Lung microvascular endothelial cell (primary cell): Measurements from ENCODE around the gene LIN7C. TPM values are rescaled to one million over a fixed set of nuclear protein-coding genes. Genes with fewer than 3 reads are reported as not detected.
"Not testable (repeated sequence)": the region's sequence is repeated elsewhere in the genome, so short reads cannot be mapped to it uniquely, and the experiment has no call there.

Experiments used
- DNase-seq, 2 donors: peaks; one replicate each; pipeline versions ENCODE4 v3.0.0 to v3.0.0-alpha.2; 2010; ENCODE audit warnings: low read depth in 2 of 2
- total RNA-seq: library from RNA; depleted of rRNA; stranded (reverse); fragments of >200 nt; gene quantifications from 2 replicates; pipeline ENCODE4 v1.2.1, GENCODE V29; 2014

The LIN7C gene, protein sequence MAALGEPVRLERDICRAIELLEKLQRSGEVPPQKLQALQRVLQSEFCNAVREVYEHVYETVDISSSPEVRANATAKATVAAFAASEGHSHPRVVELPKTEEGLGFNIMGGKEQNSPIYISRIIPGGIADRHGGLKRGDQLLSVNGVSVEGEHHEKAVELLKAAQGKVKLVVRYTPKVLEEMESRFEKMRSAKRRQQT
- 27.5 and 43.7 TPM in 2 replicates for total RNA-seq

DNA sequence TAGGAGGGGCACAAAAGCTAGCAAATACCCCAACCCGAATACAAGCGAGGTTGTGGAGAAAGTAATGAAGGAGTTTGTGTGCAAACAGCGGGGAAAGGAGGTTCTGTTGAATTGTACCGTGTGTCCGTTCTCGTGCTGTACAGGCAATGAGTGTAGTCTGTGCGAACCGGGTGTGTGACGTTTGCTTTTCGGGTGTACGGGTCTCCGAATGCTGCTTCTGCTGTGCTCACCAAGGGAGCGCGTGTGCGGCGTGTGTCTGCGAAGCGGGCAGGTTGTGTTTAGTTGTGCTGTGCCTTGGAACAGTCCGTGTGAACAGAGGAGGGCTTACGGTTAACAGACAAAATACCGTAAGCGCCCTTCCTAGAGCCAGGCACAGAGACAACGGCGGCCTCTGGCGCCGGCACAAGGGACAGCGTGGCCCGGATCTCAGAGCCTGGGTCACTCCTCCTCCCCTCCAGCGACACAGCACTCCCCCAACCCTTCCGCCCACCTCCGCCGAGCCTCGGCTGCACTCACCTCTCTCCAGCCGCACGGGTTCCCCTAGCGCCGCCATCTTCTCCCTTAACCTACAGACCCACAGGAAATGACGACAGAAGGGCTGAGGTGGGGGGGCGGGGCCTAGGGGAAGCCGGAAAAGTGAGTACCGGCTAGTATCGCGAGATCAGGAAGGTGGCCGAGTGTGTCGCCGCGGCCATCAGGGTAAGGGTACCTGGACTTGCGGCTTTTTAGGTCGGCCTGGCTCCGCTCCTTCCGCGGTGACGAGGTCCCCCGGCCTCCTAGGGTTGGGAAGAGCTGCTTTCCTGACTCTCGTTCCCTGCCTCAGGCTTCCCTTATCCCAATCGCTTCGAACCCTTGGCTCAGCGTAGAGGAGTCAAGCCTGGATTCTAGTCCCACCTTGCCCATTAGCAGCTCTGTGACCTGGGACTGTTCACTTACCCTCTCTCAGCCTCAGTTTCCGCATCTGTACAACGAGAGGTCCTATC lies at the start of gene LIN7C:
TSS of gene LIN7C (minus strand) at position 570 of the 983 bp plus-strand sequence. CDS start at position 553, 17 bp downstream.
- DNase-seq = peak; percentile 95 to 97

DNA sequence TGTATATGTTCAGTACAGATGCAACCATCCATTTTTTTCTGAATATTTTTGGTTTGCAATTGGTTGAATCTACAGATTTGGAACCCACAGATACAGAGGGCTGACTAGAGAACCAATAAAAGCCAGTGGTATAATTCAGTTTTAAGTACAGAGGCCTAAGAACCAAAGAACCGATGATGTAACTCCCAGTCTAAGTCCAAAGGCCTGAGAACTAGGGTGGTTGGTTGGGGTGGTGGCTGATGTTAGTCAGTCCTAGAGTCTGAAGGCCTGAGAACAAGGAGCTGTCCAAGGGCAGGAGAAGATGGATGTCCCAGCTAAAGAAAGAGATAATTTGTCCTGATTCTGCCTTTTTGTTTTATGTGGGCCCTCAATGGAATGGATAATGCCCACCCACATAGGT lies 48.7 kb upstream of the LIN7C start:
- no peak for DNase-seq

DNA sequence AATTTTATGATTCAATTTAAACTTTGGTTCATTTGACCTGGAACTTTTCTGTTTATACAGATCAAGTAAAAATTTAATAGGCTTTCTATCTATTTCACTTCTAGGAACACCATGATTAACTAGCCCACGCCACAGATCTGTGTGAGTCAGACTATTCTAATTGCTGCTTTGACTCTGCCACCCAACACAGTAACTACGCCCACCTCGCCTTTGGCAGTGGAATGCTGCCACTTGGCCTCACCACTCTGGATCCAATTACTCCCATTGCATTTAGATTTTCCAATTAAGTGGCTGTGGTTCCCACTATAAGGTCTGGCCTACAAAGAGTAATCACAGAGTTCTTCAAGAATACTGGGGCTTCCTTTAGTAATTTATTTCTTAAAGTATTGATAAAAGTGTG lies 46.6 kb upstream of the LIN7C start:
- no peak for DNase-seq

DNA sequence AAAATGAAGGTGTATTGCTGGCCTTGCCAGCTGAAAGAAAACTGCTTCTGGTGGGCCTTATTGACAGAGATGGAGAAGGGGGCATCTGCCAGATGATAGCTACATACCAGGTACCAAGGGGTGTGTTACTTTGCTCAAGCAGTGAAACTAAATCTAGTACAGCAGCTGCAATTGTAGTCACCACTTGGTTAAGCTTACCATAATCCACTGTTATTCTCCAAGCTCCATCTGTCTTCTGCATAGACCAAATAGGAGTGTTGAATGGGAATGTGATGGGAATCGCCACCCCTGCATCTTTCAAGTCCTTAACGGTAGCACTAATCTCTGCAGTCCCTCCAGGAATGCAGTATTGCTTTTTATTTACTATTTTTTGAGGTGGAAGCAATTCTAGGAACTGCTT lies 45.8 kb upstream of the LIN7C start:
- DNase-seq = no peak

DNA sequence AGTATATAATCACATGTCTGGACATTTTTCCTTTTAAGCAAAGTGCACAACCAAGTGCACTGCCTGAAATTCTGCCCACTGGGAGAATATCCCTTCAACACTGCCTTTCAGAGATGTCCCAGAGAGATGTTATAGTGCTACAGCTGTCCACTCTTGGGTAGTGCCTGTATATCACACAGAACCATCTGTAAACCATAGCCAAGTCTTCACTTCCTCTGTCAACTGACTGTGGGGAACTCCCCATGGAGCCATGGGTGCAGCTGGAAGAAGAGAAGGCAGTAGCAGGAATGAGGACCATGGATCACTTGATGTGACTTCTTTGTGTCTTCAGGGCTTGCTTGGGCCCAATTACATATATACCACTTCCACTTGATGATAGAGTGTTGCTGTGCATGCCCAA lies 44.6 kb upstream of the LIN7C start:
- no peak for DNase-seq

DNA sequence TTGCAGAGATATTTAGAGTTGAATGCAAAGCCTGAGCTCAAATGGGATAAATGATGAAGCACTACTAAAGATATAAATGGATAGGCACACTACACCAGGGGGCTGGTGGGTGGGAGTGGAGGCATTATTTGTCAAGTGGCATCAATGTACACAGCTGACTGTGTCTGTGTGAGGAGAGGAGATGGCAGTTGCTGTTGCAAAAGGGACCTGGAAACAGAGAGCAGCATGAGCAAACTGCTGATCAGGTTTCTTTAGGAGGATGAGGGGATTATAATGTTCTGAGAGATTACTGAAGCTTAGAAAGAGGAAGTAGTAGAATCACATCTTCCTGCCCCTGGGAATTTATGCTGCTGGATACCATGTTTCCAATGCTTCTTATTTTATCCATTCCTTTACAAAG lies 39.4 kb upstream of the LIN7C start:
- DNase-seq = no peak

DNA sequence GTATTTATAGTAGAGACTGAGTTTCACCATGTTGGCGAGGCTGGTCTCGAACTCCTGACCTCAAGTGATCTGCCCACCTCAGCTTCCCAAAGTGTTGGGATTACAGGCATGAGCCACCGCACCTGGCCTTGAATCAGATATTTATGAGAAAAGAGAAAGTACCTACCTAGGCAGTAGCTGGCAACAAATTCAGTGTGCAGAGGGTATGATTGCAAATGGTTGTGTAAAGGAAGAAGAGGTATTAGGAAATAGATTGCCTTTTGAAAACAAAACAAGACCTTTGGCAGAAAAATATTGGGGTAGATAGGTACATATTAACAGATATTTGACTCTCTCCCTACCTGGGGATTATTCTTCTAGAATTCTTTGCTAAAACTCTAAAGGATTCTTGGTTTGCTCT lies 38.5 kb upstream of the LIN7C start:
- DNase-seq = no peak

DNA sequence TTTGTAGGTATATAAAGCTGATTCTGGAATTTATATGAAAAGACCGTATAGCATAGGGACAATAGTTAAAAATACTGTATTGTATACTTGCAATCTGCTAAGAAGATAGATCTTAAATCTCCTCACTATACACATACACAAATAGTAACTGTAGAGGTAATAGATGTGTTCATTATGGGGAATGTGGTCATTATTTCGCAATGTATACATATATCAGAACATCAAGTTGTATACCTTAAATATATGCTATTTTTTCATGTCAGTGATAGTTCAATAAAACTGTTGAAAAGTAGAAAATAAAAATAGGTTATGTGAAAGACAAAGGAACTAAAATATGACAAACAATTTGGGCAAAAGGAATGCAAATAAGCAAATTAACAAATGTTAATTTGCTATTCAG lies 35.2 kb upstream of the LIN7C start:
- DNase-seq = no peak

DNA sequence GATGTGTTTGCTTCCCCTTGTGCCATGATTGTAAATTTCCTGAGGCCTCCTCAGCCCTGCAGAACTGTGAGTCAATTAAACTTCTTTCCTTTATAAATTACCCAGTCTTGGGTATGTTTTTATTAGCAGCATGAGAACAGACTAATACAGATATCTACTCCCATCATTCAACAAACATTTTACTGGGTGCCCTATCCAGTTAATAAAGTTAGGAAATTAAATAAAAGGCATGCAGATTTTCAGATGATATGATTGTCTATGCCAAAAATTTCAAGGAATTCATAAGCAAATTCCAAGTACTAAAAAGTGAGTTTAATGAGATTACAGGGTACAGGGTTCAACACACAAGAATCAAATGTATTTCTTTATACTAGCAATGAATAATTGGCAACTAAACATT lies 33.5 kb upstream of the LIN7C start:
- no peak for DNase-seq

DNA sequence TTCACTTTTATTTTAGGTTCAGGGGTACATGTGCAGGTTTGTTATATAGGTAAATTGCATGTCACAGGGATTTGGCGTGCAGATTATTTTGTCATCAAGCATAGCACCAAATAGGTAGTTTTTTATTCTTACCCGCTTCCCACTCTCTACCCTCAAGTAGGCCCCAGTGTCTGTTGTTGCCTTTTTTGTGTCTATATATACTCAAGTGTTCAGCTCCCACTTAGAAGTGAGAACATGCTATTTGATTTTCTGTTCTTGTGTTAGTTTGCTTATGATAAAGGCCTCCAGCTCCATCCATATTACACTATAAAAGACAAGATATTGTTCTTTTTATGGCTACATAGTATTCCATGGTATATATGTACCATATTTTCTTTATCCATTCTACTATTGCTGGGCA lies 28.5 kb upstream of the LIN7C start:
- no peak for DNase-seq

DNA sequence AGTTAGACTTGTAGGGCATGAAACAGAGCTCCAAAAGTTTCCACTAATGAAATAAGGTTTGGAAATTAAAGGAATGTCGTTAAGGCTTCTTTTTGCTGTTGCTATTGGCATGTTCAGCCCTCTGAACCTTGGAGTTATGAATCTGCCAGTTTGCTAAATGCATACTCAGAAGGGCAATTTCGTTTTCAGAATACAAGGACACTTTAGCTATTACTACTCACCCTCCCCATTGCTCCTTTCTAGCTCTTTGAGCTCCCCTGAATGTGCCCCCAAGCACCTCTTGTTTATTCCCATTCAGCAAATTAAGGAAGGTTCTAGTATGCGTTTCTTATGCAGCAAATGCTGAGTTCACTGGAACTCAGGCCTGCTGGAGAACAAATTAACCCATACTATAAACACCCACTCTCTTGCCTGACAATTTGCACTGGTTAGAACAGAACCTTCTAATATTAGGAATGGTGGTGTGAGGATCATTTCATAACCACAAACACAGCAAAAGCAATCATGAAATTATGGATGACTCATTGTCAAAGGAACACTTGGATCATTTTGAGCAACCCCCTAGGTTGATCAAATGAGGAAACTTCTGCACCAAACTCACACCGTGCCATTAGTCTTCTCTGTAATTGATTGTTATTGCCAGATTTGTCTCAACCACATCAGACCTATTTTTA lies 26.2 kb upstream of the LIN7C start:
- DNase-seq = no peak

DNA sequence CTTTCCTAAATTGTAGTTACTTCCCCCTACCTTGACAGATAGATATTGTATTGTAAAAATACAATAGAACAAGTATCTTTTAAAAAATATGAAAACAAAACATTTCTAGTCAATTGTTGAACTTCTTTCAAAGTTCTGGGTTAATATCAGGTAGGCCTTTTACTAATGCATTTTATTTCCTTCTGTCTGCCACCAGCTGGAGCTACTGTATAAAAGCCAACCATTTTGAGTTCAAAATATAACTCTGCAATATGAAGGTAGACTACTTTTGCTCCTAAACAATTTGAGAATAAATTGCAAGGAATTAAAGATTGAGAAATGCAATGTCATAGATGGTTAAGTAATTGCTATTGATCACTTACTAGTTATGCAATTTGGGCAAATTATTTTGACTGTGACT lies 22.1 kb upstream of the LIN7C start:
- no peak for DNase-seq

DNA sequence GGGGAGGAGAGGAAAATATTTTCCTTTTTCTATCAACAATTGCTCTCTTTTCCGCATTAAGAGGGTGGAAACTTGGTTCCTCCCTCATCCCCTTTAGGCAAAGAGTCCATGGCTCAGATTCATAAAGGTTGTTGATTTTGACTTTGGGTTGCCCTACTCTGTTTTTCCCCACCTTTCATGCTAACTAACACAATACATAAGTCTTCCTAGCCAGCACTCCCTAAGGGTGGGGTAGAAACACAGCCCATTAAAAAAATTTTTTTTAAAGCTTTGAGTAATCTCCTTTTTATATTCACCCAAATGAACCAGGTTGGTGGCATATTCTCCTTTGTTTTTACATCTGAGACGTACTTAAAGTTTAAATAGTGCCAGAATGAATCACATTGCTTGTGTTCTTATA lies 20.0 kb upstream of the LIN7C start:
- DNase-seq = no peak

DNA sequence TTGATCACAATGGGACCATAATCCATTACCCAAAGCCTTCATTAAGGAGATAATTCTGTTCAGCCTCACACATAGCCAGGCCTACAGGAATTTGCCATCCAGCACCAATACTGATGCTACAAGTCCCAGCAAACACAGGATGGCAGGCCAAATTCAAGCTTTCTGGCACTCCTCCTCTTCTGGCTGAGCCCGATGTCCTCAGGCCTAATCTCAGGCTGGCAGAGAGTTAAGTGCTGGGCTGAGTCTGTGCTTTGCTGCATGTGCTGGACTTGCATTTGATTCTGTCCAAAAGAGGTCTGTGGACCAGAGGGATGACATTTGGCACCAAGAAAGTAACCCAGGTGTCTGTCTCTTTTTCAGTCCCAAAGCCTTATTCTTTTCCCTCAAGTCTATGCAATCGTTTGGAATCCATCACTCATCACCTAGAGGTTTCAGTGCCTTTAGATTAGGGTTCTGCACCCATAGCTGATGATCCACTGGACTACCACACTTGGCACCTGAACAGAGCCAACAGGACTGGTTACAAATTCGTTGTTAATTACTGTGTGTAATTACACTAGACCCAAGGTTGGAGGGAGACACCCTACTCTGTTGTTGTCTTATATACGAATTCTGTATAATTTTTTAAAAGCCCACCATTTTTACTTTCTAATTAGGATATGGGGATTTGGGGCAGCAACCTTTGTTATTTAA lies 19.4 kb upstream of the LIN7C start:
- DNase-seq = no peak

DNA sequence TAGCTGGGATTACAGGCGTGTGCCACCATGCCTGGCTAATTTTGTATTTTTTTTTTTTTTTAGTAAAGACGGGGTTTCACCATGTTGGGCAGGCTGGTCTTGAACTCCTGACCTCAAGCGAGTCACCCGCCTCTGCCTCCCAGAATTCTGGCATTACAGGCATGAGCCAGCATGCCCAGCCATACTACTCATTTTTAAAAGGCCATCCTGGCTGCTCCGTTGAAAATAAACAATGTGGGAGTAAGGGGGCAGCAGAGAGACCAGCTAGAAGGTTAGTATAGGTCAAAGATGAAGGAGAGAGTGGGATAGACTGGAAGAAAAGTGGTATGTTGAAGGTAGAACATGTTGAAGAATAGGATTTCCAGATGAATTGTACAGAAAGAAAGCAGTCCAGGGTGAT lies 17.6 kb upstream of the LIN7C start:
- DNase-seq = peak in 1 of 2 donors; percentile 2

DNA sequence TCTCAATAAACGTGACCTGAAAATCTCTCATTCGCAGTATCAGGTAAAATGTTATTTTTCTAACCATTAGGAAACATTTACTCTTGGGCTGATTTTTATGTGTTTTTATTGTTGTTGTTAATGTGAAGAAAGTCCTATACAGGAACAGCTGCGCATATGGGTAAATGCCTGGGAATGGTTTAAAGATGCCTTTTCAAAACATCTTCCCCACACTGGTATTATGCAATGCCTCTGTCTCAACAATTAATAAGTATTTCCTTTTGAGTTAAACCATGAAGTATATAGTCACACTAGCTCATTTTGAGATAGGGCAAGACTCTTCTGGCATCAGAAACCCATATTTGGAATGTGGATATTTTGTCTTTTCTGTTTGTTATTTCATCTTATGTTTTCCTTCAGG lies 13.7 kb upstream of the LIN7C start:
- no peak for DNase-seq

DNA sequence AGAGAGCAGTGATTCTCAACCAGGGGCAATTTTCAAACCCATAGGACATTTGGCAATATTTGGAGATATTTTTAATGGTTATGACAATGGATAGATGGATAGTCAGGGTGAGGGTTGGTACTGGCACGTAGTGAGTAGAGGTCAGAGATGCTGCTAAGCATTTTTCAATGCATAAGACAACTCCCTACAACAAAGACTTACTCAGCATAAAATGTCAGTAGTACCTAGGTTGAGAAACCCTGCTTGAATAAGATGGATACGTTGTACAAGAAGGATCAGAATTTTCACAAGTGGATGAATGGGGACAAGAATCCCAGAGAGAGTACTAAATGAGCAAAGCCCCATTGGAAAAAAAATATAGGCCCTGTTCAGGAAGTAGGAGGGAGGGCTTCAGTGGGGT lies 11.9 kb upstream of the LIN7C start:
- no peak for DNase-seq

DNA sequence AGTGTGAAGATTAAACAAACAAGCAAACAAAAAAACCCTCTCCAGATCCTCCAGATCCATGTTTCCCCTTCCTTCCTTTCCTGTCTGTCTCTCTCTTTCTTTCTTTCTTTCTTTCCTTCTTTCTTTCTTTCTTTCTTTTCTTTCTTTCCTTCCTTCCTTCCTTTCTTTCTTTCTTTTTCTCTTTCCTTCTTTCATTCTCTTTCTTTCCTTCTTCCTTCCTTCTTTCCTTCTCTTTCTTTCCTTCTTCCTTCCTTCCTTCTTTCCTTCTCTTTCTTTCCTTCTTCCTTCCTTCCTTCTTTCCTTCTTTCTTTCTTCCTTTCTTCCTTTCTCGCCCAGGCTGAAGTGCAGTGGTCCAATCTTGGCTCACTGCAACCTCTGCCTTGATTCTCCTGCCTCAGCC lies 10.9 kb upstream of the LIN7C start:
- not testable (repeated sequence) for DNase-seq

DNA sequence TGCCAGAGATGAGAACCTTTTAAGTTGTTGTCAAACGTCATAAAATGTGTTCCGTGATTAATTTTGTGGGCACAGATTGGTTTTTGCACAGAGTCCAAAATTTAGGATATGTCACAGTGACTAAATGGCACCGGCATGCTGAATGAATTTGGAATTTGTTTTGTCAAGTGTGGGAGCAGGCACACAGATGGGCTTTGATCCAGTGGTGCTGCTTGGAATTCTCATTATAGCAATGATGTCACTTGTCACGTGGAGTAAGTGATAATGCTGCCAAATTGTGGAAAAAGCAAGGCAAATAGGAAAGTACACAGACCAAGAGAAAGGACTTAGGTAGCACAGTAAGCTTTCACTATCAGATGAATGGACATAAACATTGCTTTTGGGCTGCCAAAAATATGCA lies 8.0 kb upstream of the LIN7C start:
- DNase-seq = peak in 1 of 2 donors; percentile 35

DNA sequence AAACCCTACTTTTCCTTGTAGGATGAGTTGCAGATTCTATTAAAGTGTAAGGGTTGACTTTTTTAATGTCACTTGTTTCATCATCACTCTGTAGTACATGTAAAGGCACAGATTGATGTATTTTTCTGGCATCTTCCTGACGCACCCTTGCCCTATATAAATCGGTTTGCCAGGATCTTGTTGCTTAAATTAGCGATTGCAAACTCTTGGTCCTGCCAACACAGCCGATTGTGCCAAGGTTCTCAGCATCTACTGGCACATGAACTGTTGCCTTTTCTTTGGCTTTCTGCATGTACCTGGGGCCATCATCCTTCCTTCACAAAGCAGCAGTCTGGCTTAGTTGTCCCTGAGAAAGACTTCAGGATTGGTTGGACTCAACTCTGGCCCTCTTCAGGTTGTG lies 7.5 kb upstream of the LIN7C start:
- no peak for DNase-seq

DNA sequence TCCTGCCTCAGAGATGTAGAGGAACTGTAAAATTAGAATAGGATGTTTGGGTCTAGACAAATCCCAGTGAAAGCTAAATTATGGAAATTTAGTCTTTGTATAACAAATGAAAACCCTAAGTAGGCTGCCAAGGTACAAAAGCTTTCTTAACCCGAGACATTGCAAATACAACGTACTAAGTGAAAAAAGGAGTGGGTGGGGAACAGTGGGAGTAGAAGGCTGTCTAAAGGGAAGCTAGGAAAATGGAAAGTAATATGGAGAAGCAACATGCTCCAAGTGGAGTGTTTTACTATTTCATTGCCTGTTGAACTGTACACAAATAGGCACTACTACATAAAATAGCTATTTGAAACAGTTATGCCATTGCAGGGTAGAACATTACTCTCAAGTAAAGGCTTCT lies 6.8 kb upstream of the LIN7C start:
- no peak for DNase-seq

DNA sequence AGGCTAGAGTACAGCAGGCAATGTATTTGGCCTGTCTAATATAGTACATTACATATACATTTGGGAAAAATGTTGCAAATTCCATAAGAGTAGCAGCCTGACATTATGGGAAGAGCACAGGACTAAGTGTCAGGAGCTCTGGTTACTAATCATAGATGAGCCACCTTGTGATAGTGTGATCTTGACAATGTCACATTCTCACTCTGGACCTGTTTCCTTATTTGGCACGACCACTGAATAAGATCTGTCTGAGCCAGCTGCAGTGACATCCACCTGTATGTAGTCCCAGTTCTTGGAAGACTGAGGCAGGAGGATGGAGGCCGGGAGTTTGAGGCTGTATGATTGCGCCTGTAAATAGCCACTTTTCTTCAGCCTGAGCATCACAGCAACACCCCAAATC lies 5.7 kb upstream of the LIN7C start:
- DNase-seq = no peak
